CD4-positive, alpha-beta T cell treated with Interleukin-4 for 1 hour (primary cell): Measurements from ENCODE around the gene C17orf100.

Source experiments
- DNase-seq, 2 donors: peaks; one replicate each; pipeline ENCODE4 v3.0.0-alpha.2; 2020 to 2022

C17orf100 gene

GRCh38 chr17:6651354-6651918, at the start of gene C17orf100, which contains the start of gene MED31:
C17orf100 (plus strand) TSS chr17:6651762; CDS start chr17:6651914, 152 bp downstream.
MED31 (minus strand) TSS chr17:6651605; CDS start chr17:6651528, 77 bp downstream.
- peak; percentile 97 for DNase-seq

GRCh38 chr17:6602141-6602540, 49.4 kb upstream of the C17orf100 start:
- no peak for DNase-seq

- no peak for DNase-seq
Observed at GRCh38 chr17:6603744-6604325, 47.7 kb upstream of the C17orf100 start.

DNA sequence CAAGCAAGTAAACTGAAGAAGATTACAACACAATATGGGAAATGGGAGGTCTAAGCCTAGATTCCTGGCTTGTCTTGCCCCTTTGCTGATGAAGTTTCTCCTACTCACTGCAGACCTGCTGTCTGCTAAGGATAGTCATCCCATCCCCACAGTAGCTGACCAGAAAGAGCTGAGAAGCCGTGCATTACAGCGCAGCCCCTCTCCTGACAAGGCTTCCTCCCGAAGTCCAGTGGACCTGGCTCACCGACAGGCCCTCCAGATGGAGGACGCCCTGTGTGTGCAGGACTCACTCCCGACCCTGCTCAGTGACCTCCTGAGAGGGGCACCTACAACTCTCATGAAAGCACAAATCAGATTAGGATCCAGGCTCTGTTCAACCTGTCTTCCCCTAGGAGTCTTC, 46.4 kb upstream of the C17orf100 start:
- no peak for DNase-seq

DNA sequence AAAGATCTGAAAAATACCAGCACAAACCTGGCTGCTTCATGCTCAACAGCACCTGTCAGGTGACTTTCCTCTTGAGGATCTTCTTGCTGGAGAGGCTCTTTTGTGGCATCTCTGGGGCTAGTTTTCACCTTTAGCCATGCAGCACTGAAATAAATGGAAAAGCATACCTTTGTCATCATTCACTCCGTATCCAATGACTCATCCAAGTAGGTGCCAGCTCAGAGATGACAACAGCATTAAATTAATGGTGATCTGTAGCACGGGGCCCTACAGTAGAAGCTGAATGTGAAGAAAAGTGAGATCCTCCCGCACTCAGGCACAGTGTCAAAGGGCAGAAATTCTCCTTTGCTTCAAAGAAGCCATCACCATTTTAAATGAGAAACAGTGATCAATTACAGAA, 43.2 kb upstream of the C17orf100 start:
- DNase-seq = no peak

GRCh38 chr17:6610011-6610410, 41.6 kb upstream of the C17orf100 start:
- DNase-seq = no peak

- no peak for DNase-seq
Observed at GRCh38 chr17:6611231-6611630, 40.3 kb upstream of the C17orf100 start.

- no peak for DNase-seq
Observed at GRCh38 chr17:6623941-6624340, 27.6 kb upstream of the C17orf100 start.

DNA sequence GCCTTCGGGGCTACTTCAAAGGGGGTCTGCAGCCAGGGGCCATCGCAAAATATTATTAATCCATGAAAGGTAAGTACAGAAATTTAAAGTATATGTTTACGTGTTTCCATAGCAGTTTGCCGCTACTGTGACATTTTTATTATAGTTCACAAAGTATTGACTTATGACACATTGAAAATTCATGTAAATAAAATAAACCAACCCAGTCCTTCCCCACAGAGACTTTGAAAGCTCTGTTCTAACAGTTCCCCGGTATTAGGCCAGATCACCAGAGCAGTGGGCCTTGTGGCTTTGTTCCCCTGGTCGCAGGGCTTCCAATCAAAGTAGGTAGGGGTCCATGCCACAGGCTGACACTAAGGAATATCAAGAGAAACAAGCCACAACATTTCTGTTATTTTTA, 24.9 kb upstream of the C17orf100 start:
- DNase-seq = no peak

GRCh38 chr17:6627019-6627418, 24.5 kb upstream of the C17orf100 start:
- DNase-seq = no peak

- DNase-seq = no peak
Observed at GRCh38 chr17:6630390-6630789, 21.2 kb upstream of the C17orf100 start.

DNA sequence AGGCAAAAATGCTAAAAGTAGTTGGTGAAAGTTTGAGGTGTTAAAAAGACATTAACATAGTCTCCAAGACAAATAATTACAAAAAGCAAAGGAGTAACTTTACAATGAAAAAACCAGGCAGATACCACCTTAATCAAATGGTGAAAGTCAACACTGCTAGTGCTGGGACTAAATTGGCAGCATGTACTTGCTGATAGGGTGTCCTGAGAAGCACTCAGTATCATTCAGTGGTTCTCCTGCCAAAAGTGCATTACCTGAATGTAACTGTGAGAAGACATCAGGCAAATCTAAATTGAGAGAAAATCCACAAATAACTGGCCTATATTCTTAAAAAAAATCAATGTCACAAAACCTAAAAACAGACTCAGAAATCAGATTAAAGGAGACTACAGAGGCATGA, 19.0 kb upstream of the C17orf100 start:
- DNase-seq = no peak

DNA sequence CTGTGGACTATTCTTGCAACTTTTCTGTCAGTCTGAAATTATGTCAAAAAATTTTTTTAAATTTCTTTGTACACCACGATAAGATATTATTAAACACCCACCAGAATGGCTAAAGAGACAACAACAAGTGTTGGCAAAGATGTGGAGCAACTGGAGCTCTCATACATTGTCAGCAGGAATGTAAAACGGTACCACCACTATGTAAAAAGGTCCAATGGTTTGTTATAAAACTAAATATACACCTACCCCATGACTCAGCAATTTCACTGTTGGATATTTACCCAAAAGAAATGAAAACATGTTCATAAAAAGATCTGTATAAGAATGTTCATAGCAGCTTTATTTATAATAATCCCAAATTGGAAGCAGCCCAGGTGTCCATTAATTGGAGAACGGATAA, 18.3 kb upstream of the C17orf100 start:
- no peak for DNase-seq

- DNase-seq = no peak
Observed at GRCh38 chr17:6636105-6636504, 15.5 kb upstream of the C17orf100 start.

GRCh38 chr17:6636616-6637457, 14.7 kb upstream of the C17orf100 start:
- no peak for DNase-seq

DNA sequence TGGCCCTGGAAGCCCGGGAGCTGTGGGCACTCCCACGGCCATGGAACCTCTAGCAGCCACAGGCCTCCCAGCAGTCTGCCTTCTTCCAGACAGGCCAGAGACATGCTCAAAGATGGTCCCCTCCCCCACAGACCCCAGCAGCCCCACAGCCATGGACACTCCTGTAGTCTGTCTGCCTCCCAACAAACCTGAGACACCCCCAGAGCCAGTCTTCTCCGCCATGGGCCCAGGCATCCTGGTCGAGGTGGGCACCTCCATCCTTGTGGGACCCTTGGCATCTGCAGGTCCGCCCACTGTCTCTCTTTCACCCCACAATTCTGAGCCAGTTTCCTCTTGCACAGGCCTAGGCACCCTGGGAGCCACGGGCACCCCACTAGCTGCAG, 14.1 kb upstream of the C17orf100 start:
- no peak for DNase-seq

DNA sequence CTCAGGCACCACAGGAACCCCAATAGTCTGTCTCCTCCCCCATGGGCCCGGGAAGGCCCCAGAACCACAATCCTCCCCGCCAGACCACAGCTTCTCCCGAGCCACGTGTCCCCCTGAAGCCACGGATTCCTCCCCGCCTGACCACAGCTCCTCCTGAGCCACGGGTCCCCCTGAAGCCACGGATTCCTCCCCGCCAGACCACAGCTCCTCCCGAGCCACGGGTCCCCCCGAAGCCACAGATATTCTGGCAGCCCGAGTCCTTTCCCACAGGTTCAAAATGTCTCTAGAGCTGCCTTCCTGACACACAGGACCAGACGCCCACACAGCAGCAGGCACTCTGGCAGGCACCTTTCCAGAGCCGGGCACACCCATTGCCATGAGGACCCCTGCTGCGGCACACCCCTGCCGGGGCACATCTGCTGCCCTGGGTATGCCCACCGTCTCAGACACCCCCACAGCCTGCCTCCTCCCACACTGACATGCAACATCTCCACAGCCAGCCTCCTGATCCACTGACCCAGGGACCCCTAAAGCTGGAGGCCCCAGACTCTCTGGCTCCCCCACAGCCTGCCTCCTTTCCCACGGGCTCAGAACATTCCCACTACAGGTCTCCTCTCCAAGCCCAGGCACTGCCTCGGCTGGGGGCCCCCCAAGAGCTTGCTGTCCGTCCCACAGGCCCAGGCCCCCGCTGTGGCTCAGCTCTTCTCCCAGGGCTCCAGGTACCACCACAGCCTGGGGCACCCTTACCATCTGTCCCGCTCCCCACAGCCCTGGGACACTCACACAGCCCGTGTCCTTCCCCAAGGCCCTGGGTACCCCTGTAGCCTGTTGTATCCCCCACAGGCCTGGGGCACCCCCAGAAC, 13.3 kb upstream of the C17orf100 start:
- DNase-seq = no peak

DNA sequence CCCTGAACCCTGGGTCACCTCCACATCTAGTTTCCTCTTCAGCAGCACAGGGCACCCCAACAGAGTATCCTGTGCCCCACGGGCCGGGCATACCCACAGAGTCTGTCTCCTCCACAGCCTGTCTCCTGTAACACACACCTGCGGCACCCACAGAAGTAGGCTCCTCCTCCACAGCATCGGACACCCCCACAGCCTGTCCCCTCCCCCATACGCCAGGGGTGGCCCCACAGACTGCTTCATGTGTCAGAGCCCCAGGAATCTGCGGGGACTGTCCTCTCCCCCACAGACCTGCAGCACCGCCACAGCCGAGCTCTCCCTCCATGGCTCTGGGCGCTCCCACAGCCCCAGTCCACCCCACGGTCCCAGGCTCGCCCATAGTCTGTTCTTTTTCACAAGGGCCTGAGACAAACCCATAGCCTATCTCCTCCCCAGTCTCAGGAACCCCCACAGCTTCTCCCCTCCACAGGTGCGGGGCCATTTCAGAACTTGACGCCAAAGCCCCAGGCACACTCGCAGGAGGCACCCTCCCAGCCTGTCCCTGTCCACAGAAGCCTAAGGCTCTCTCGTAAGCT, 12.5 kb upstream of the C17orf100 start:
- no peak for DNase-seq

GRCh38 chr17:6639586-6640535, 11.7 kb upstream of the C17orf100 start:
- DNase-seq = no peak

DNA sequence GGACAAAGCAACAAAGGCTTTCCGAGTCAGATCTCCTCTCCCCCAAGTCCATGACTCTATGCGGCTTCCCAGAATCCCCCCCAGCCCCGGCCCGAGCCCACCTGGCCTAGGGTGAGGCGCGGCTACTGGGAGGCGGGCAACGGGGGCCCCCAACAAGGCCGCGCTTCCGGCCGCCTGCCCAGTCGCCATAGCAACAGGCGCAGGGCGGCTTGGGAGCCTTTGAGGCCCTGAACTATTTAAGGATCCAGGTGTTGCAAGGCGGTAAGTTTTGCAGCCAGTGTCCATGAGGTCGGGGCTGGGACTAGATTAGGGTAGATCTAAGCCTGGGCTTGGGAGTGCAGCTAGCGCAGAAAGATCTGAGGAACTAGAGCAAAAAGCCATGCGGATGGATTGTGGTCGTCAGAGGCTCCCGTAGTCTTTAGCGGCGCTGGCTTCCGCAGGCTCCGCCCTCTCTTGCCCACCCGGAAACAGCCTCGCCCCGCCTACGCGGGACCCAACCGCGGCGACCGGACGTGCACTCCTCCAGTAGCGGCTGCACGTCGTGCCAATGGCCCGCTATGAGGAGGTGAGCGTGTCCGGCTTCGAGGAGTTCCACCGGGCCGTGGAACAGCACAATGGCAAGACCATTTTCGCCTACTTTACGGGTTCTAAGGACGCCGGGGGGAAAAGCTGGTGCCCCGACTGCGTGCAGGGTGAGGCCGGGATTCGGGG, 10.9 kb upstream of the C17orf100 start, which contains the start of the genes KIAA0753 and TXNDC17:
Gene KIAA0753, minus strand, starts transcription at position 176 of the 711 bp plus-strand sequence. CDS start 5,608 bp downstream, outside the sequence.
Gene TXNDC17, plus strand, starts transcription at position 525 of the 711 bp plus-strand sequence. Its CDS starts 23 bp downstream, at position 548.
- peak; percentile 90 for DNase-seq
